Esophagus muscularis mucosa (tissue), 3 donors: ENCODE data around the gene ARL10.

ENCODE experiments used
- CTCF ChIP-seq, 3 experiments: fragments of 200-600 bp in 2 of 3; fragments of 450-650 bp in 1 of 3; sonication (generic) in 2 of 3; IDR thresholded peaks; one replicate each; pipeline ENCODE4 v1.5.1; 2017 to 2019; ENCODE audit warnings: antibody characterized with exemption in 3 of 3, mild to moderate bottlenecking in 2 of 3, moderate library complexity in 1 of 3
- POLR2A ChIP-seq: fragments of 450-650 bp; IDR thresholded peaks from one replicate; pipeline ENCODE4 v1.6.1; 2017; ENCODE audit warnings: antibody characterized with exemption, moderate library complexity, mild to moderate bottlenecking, low read depth

DNA sequence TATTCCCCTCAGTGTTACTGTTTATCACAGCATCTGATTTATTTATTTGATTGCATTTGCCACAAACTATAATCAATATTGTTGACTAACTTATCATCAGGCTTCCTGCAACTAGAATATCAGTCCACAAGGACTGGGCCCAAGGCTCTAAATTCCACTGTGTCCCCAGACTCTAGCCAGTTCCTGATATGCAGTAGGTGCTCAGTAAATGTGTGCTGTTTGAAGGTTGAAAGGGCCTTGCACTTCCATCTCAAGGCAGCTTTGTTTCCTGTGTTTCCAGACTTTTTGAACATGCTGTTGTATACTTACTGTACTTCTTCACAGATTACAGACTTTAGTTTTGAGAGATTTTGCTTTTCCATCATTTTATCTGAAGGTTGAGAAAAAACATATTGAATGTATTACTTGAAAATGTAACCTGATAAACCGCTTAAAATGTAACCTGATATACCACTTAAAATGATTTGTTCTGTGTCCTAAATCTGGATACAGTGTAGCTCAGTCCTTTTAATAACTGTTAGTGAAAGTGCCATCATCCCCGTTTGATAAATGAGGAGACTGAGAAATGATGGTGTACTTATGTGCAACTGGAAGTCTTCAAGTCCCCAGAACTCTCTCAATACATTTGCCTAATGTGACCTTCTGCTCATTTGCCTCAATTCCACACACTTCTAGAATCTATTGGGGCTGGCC lies 22.4 kb upstream of the ARL10 start:
- TF ChIP-seq CTCF (IDR thresholded peaks at IDR 0.05) (no peak), POLR2A (no peak)
